HCT116 (cell line): ENCODE results near the gene XYLT2. TPM values are rescaled to one million over a fixed set of nuclear protein-coding genes. Genes with fewer than 3 reads are reported as not detected.
"Not testable (repeated sequence)": the region's sequence is repeated elsewhere in the genome, so short reads cannot be mapped to it uniquely, and the experiment has no call there.

ENCODE experiments used
- ATAC-seq: fragments of 200-7000 bp; cut with Tn5 transposase; 2 replicates; pipeline ENCODE4 v1.9.1; 2020; ENCODE audit warnings: mild to moderate bottlenecking, moderate library complexity
- BruUV-seq: library from RNA; stranded (reverse); fragments of 400-500 nt; replicated peaks from 2 replicates; lab custom pipeline; 2021; lab: Mats Ljungman, UMichigan
- CTCF ChIA-PET: fragments of 300-600 bp; sonication (Branson Sonifier 250); formaldehyde crosslinking; loops from one replicate; lab custom pipeline; 2021; ENCODE audit warnings: antibody characterized with exemption; lab: Charles Lee
- POLR2A ChIA-PET: fragments of 300-600, 350-600 bp; sonication (Branson Sonifier 250); formaldehyde crosslinking; loops from one replicate; lab custom pipeline; 2021; ENCODE audit warnings: antibody characterized with exemption; lab: Charles Lee
- RAD21 ChIA-PET, 2 experiments: fragments of 300-600 bp; sonication (Branson Sonifier 250); formaldehyde crosslinking; loops; one replicate each; lab custom pipeline; 2023; ENCODE audit warnings: low total read pairs in 2 of 2; ENCODE audit not compliant: uncharacterized antibody in 2 of 2, unreplicated experiment in 2 of 2, low non-redundant PET in 1 of 2; lab: Charles Lee
- DNase-seq: peaks from one replicate; pipeline ENCODE4 v3.0.0-alpha.2; 2010; ENCODE audit warnings: low read depth, low spot score
- H2AFZ ChIP-seq: fragments of 200-600 bp; shearing (Covaris generic), sonication (generic); 2 replicates; pipeline ENCODE4 v1.6.1; 2017; ENCODE audit warnings: low read depth, mixed run types, mixed read lengths, antibody characterized with exemption, low read length; ENCODE audit not compliant: poor library complexity, severe bottlenecking
- H3K27ac ChIP-seq: 2 replicates; pipeline ENCODE4 v1.5.1; 2012; ENCODE audit warnings: low read depth, low read length
- H3K27me3 ChIP-seq: fragments of 200-600 bp; sonication (generic); 2 replicates; pipeline ENCODE4 v1.6.1; 2016; ENCODE audit warnings: mixed run types, low read length, mixed read lengths; ENCODE audit not compliant: insufficient read depth
- H3K36me3 ChIP-seq, 2 experiments: fragments of 200-500 bp in 1 of 2; fragments of 200-600 bp in 1 of 2; sonication (Bioruptor generic) in 1 of 2; sonication (generic) in 1 of 2; 2 replicates each; pipeline versions ENCODE4 v1.5.1 to v1.6.1; 2014 to 2016; ENCODE audit warnings: low read length in 2 of 2, inconsistent platforms in 1 of 2, mixed read lengths in 1 of 2, mixed run types in 1 of 2; ENCODE audit not compliant: insufficient read depth in 2 of 2, control insufficient read depth in 1 of 2
- H3K4me1 ChIP-seq, 2 experiments: fragments of 200-600 bp in 1 of 2; sonication (generic) in 1 of 2; 2 replicates each; pipeline versions ENCODE4 v1.5.1 to v1.6.1; 2012 to 2017; ENCODE audit warnings: low read length in 2 of 2, inconsistent platforms in 1 of 2, mild to moderate bottlenecking in 1 of 2, mixed read lengths in 1 of 2, mixed run types in 1 of 2, moderate library complexity in 1 of 2; ENCODE audit not compliant: insufficient read depth in 2 of 2, control insufficient read depth in 1 of 2
- H3K4me2 ChIP-seq: fragments of 200-600 bp; sonication (generic); 2 replicates; pipeline ENCODE4 v1.6.1; 2017; ENCODE audit warnings: mixed run types, low read length, mixed read lengths
- H3K4me3 ChIP-seq, 2 experiments: fragments of 200-600 bp in 1 of 2; sonication (generic) in 1 of 2; replicated peaks in 1 of 2; 2 replicates each; pipeline ENCODE4 v1.5.1; 2011 to 2016; ENCODE audit warnings: low read length in 2 of 2, control low read depth in 1 of 2, low read depth in 1 of 2, mild to moderate bottlenecking in 1 of 2, mixed read lengths in 1 of 2, mixed run types in 1 of 2
- H3K79me2 ChIP-seq: fragments of 200-600 bp; sonication (generic); 2 replicates; pipeline ENCODE4 v1.6.1; 2017; ENCODE audit warnings: mild to moderate bottlenecking, mixed run types, low read length, moderate library complexity, mixed read lengths; ENCODE audit not compliant: insufficient read depth
- H3K9ac ChIP-seq: fragments of 200-600 bp; sonication (generic); 2 replicates; pipeline ENCODE4 v1.6.1; 2016; ENCODE audit warnings: low read length, mixed read lengths
- H3K9me2 ChIP-seq: fragments of 200-600 bp; sonication (generic), shearing (Covaris generic); 2 replicates; pipeline ENCODE4 v1.6.1; 2017; ENCODE audit warnings: mixed run types, mild to moderate bottlenecking, moderate library complexity; ENCODE audit not compliant: insufficient read depth
- H3K9me3 ChIP-seq, 2 experiments: fragments of 200-500 bp in 1 of 2; fragments of 200-600 bp in 1 of 2; sonication (Bioruptor generic) in 1 of 2; sonication (generic) in 1 of 2; 2 replicates each; pipeline ENCODE4 v1.6.1; 2014 to 2017; ENCODE audit warnings: low read length in 2 of 2, mixed read lengths in 2 of 2, inconsistent platforms in 1 of 2, low read depth in 1 of 2, mild to moderate bottlenecking in 1 of 2, mixed run types in 1 of 2, moderate library complexity in 1 of 2; ENCODE audit not compliant: control insufficient read depth in 1 of 2, insufficient read depth in 1 of 2
- H4K20me1 ChIP-seq: fragments of 200-600 bp; sonication (generic), shearing (Covaris generic); 2 replicates; pipeline ENCODE4 v1.6.1; 2017; ENCODE audit warnings: mixed run types, mild to moderate bottlenecking, moderate library complexity; ENCODE audit not compliant: insufficient read depth
- ATF3 ChIP-seq: IDR thresholded peaks from 2 replicates; pipeline ENCODE4 v1.6.1; 2012
- CEBPB ChIP-seq: IDR thresholded peaks from 2 replicates; pipeline ENCODE4 v1.6.1; 2012; ENCODE audit warnings: low read depth
- EGR1 ChIP-seq: IDR thresholded peaks from 2 replicates; pipeline ENCODE4 v1.6.1; 2012; ENCODE audit warnings: low read depth
- FOSL1 ChIP-seq: IDR thresholded peaks from 2 replicates; pipeline ENCODE4 v1.6.1; 2012; ENCODE audit warnings: low read depth
- JUND ChIP-seq: IDR thresholded peaks from 2 replicates; pipeline ENCODE4 v1.6.1; 2012
- POLR2A ChIP-seq: IDR thresholded peaks from 2 replicates; pipeline ENCODE4 v1.7.0; 2011; ENCODE audit warnings: borderline replicate concordance; ENCODE audit not compliant: insufficient read depth, insufficient read length; ENCODE audit errors: extremely low read depth
- RAD21 ChIP-seq: IDR thresholded peaks from 2 replicates; pipeline ENCODE4 v1.6.1; 2012; ENCODE audit warnings: low read depth, mild to moderate bottlenecking
- SP1 ChIP-seq: IDR thresholded peaks from 2 replicates; pipeline ENCODE4 v1.6.1; 2012; ENCODE audit warnings: low read depth
- TCF7L2 ChIP-seq: IDR thresholded peaks from 2 replicates; pipeline ENCODE4 v1.7.0; 2011; ENCODE audit warnings: borderline replicate concordance, inconsistent platforms; ENCODE audit not compliant: insufficient read depth, insufficient read length; ENCODE audit errors: extremely low read depth
- ZNF274 ChIP-seq: fragments of 200-500 bp; sonication (Bioruptor generic); IDR thresholded peaks from 2 replicates; pipeline ENCODE4 v1.6.1; 2014; ENCODE audit warnings: mild to moderate bottlenecking, low read depth, low read length, inconsistent platforms
- intact Hi-C: fragments of 100-400 bp; cut with micrococcal nuclease; formaldehyde crosslinking; loops from 2 replicates; pipeline ENCODE4 v1.10.0; 2022
- total RNA-seq: library from RNA; stranded (reverse); gene quantifications from one replicate; pipeline ENCODE4 v1.2.1, GENCODE V29; 2021; ENCODE audit not compliant: unreplicated experiment

XYLT2 gene
- total RNA-seq, 1 experiment from 2014 or later: 37.5 TPM

- DNase-seq, BruUV-seq, H4K20me1 ChIP-seq, H3K4me3 ChIP-seq, H3K9me2 ChIP-seq, H3K9me3 ChIP-seq, intact Hi-C loops, ATAC-seq, H3K9ac ChIP-seq, H3K36me3 ChIP-seq, RAD21 ChIA-PET, H3K27me3 ChIP-seq, H2AFZ ChIP-seq, H3K4me2 ChIP-seq, H3K27ac ChIP-seq, CTCF ChIA-PET: not testable (repeated sequence)
- POLR2A ChIA-PET: interaction anchor here (1.4 kb wide), 1 partner anchor 27 kb away, joined by 3 read pairs; no protein-coding TSS in a partner anchor
- Histone ChIP-seq H3K79me2 (peaks cover 27% of the 10 kb centered on the region), H3K4me1 (peaks cover 7 to 27% of the 10 kb centered on the region in 2 experiments)
Measured at GRCh38 chr17:50399591-50399990, 53.7 kb downstream of the XYLT2 start.

GRCh38 chr17:50405351-50405750 lies 59.4 kb downstream of the XYLT2 start:
- H2AFZ ChIP-seq, H3K9me2 ChIP-seq, H3K4me2 ChIP-seq, intact Hi-C loops, BruUV-seq, H3K27me3 ChIP-seq, CTCF ChIA-PET, H3K27ac ChIP-seq, H3K4me3 ChIP-seq, ATAC-seq, POLR2A ChIA-PET, H3K36me3 ChIP-seq, H3K9ac ChIP-seq, H3K9me3 ChIP-seq, H4K20me1 ChIP-seq, DNase-seq, RAD21 ChIA-PET, H3K79me2 ChIP-seq, H3K4me1 ChIP-seq: not testable (repeated sequence)

GRCh38 chr17:50406578-50406977 lies 60.7 kb downstream of the XYLT2 start:
- Histone ChIP-seq H4K20me1 (no peaks in the 10 kb centered on the region), H3K27ac (no peak overlapping the region), H2AFZ (no peak overlapping the region), H3K9me3 (no peaks in the 10 kb centered on the region), H3K4me2 (no peak overlapping the region), H3K27me3 (no peaks in the 10 kb centered on the region), H3K9me2 (no peaks in the 10 kb centered on the region), H3K4me3 (no peak overlapping the region), H3K9ac (no peak overlapping the region), H3K79me2 (no peaks in the 10 kb centered on the region), H3K36me3 (no peaks in the 10 kb centered on the region), H3K4me1 (no peaks in the 10 kb centered on the region)
- no TSS peak for BruUV-seq
- CTCF ChIA-PET: interaction anchor here (2.1 kb wide), 1 partner anchor 9 kb away, joined by 16 read pairs; the partner anchor contains the start of gene LRRC59
- no peak for DNase-seq
- POLR2A ChIA-PET: interaction anchor here (1.2 kb wide), 1 partner anchor 9 kb away, joined by 4 read pairs; the partner anchor contains the start of gene LRRC59
- no peak for ATAC-seq
- intact Hi-C loops: no loop called here
- TF ChIP-seq POLR2A (no peak), EGR1 (no peak), SP1 (no peak), JUND (no peak), FOSL1 (no peak), TCF7L2 (no peak), ATF3 (no peak), CEBPB (no peak), RAD21 (no peak), ZNF274 (no peak)
- RAD21 ChIA-PET: no interaction called here
